Endothelial cell of umbilical vein (primary cell): ENCODE data around the gene NRBF2.

Experiments used
- CTCF ChIP-seq, 2 donors: IDR thresholded peaks; 1 replicate in 1 of 2; 2 replicates in 1 of 2; pipeline ENCODE4 v1.5.1; 2011; ENCODE audit warnings: low read length in 2 of 2, mild to moderate bottlenecking in 2 of 2, moderate library complexity in 2 of 2, control low read depth in 1 of 2, inconsistent platforms in 1 of 2, low read depth in 1 of 2; ENCODE audit not compliant: insufficient read depth in 1 of 2; ENCODE audit errors: extremely low read depth in 1 of 2
- GATA2 ChIP-seq: IDR thresholded peaks from 2 replicates; pipeline ENCODE4 v1.7.0; 2011; ENCODE audit warnings: low read depth, mild to moderate bottlenecking, moderate library complexity, mixed read lengths, low read length; ENCODE audit not compliant: insufficient read length, insufficient read depth
- MAX ChIP-seq: IDR thresholded peaks from 2 replicates; pipeline ENCODE4 v1.6.1; 2011; ENCODE audit not compliant: insufficient read depth, insufficient read length
- MYC ChIP-seq: IDR thresholded peaks from one replicate; pipeline ENCODE4 v1.6.1; 2011; ENCODE audit warnings: mild to moderate bottlenecking, low read depth, low read length
- POLR2A ChIP-seq: IDR thresholded peaks from 2 replicates; pipeline ENCODE4 v1.6.1; 2012; ENCODE audit warnings: low read depth, mild to moderate bottlenecking, control low read depth, low read length
- POLR2AphosphoS5 ChIP-seq: IDR thresholded peaks from 2 replicates; pipeline ENCODE4 v1.6.1; 2012; ENCODE audit warnings: low read depth, mild to moderate bottlenecking, control low read depth, low read length, moderate library complexity; ENCODE audit not compliant: insufficient read depth

GRCh38 chr10:63192826-63193225 lies 59.7 kb downstream of the NRBF2 start:
- TF ChIP-seq POLR2A (no peak), MAX (no peak), CTCF (IDR thresholded peaks at IDR 0.05; ENCODE audit: extremely low read depth in 1 of 2, insufficient read depth in 1 of 2, low read depth in 1 of 2, low read length in 2 of 2) (no peak), POLR2AphosphoS5 (no peak), GATA2 (no peak), MYC (no peak)
